ENCODE measurements around the gene RAB25.

- TF ChIP-seq POLR2AphosphoS5 (IDR thresholded peaks at IDR 0.05; ENCODE audit: low read depth, low read length): no peak
- no peak for TF ChIP-seq TAF1 (IDR thresholded peaks at IDR 0.05; ENCODE audit: borderline replicate concordance, insufficient read depth, low read length)
- TF ChIP-seq FOXP2 (optimal IDR thresholded peaks at IDR 0.05; ENCODE audit: borderline replicate concordance, extremely low read depth, extremely low read length, insufficient read depth): no peak
Measured at GRCh38 chr1:156108057-156108456, 47.1 kb downstream of the RAB25 start.

Measured in PFSK-1 (cell line).